ENCODE results near the gene CYP4V2.

Gene CYP4V2

GRCh38 chr4:186227744-186228513 is 36.6 kb downstream of the CYP4V2 start:
- no peak overlapping the region for H3K27ac ChIP-seq
- no peaks in the 10 kb centered on the region for H3K9me3 ChIP-seq (ENCODE audit: control insufficient read depth, low read length)
- H3K36me3 ChIP-seq (ENCODE audit: control insufficient read depth, insufficient read depth, low read length), result no peaks in the 10 kb centered on the region
- H3K79me2 ChIP-seq, result no peaks in the 10 kb centered on the region
- TF ChIP-seq CTCF (IDR thresholded peaks at IDR 0.05), result no peak
- H2AFZ ChIP-seq, result no peak overlapping the region
- no peak overlapping the region for H3K4me2 ChIP-seq (ENCODE audit: low read length)
- no peaks in the 10 kb centered on the region for H3K27me3 ChIP-seq (ENCODE audit: control insufficient read depth, insufficient read depth, low read length)
- H3K4me1 ChIP-seq, result no peaks in the 10 kb centered on the region
- H3K9ac ChIP-seq, result no peak overlapping the region
- H3K4me3 ChIP-seq (ENCODE audit: low read depth, low read length), result no peak overlapping the region

DNA sequence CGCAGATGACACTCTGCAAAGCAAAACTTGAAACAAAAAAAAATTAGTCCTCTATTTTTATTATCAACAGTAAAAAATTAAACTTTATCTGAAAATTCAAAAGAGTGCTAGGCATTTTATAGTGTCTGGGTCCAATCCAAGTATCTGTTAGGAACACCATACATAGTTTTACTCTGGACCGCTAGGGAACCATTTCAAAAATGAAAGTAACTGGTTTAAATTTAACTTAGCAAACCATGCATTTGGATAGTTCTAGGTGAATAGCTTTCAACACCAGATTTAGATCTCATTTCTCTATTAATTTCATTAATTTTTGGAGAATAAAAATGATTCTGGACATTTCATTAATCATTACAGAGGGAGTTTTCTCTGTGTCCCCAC is 37.1 kb downstream of the CYP4V2 start:
- Histone ChIP-seq H3K9ac (no peak overlapping the region), H3K9me3 (ENCODE audit: control insufficient read depth, low read length) (no peaks in the 10 kb centered on the region), H2AFZ (no peak overlapping the region), H3K79me2 (no peaks in the 10 kb centered on the region), H3K27ac (no peak overlapping the region), H3K36me3 (ENCODE audit: control insufficient read depth, insufficient read depth, low read length) (no peaks in the 10 kb centered on the region), H3K4me1 (no peaks in the 10 kb centered on the region), H3K4me2 (ENCODE audit: low read length) (no peak overlapping the region), H3K4me3 (ENCODE audit: low read depth, low read length) (no peak overlapping the region), H3K27me3 (ENCODE audit: control insufficient read depth, insufficient read depth, low read length) (no peaks in the 10 kb centered on the region)
- no peak for TF ChIP-seq CTCF (IDR thresholded peaks at IDR 0.05)

- Histone ChIP-seq H3K4me1 (no peaks in the 10 kb centered on the region), H2AFZ (no peak overlapping the region), H3K27me3 (ENCODE audit: control insufficient read depth, insufficient read depth, low read length) (no peaks in the 10 kb centered on the region), H3K79me2 (no peaks in the 10 kb centered on the region), H3K27ac (no peak overlapping the region), H3K9me3 (ENCODE audit: control insufficient read depth, low read length) (no peaks in the 10 kb centered on the region), H3K4me3 (ENCODE audit: low read depth, low read length) (no peak overlapping the region), H3K4me2 (ENCODE audit: low read length) (no peak overlapping the region), H3K36me3 (ENCODE audit: control insufficient read depth, insufficient read depth, low read length) (no peaks in the 10 kb centered on the region), H3K9ac (no peak overlapping the region)
- TF ChIP-seq CTCF (IDR thresholded peaks at IDR 0.05), result no peak
These were observed 43.0 kb downstream of the CYP4V2 start for GRCh38 chr4:186234367-186234766.

GRCh38 chr4:186236126-186236525 is 44.8 kb downstream of the CYP4V2 start:
- no peak overlapping the region for H2AFZ ChIP-seq
- H3K36me3 ChIP-seq (ENCODE audit: control insufficient read depth, insufficient read depth, low read length), result no peaks in the 10 kb centered on the region

More at GRCh38 chr4:186236126-186236525, 44.8 kb downstream of the CYP4V2 start:
- Histone ChIP-seq H3K27me3 (ENCODE audit: control insufficient read depth, insufficient read depth, low read length) (no peaks in the 10 kb centered on the region), H3K27ac (no peak overlapping the region), H3K4me2 (ENCODE audit: low read length) (no peak overlapping the region), H3K9ac (no peak overlapping the region), H3K9me3 (ENCODE audit: control insufficient read depth, low read length) (no peaks in the 10 kb centered on the region), H3K4me1 (no peaks in the 10 kb centered on the region), H3K79me2 (no peaks in the 10 kb centered on the region), H3K4me3 (ENCODE audit: low read depth, low read length) (no peak overlapping the region)
- no peak for TF ChIP-seq CTCF (IDR thresholded peaks at IDR 0.05)
